H1 (cell line): ENCODE data around the gene SZT2. TPM values are rescaled to one million over a fixed set of nuclear protein-coding genes. Genes with fewer than 3 reads are reported as not detected.

Experiments
- CTCF ChIA-PET: fragments of 300-600 bp; sonication (Branson Sonifier 250); formaldehyde crosslinking; loops from one replicate; lab custom pipeline; 2021; ENCODE audit not compliant: partially characterized antibody; lab: Charles Lee
- POLR2A ChIA-PET: fragments of 300-600 bp; sonication (Branson Sonifier 250); formaldehyde crosslinking; loops from one replicate; lab custom pipeline; 2021; ENCODE audit warnings: inconsistent platforms; ENCODE audit not compliant: partially characterized antibody; lab: Charles Lee
- DNase-seq, 2 experiments: peaks; one replicate each; pipeline versions ENCODE4 v3.0.0 to v3.0.0-alpha.2; 2010 to 2022; ENCODE audit warnings: low spot score in 2 of 2, low read depth in 1 of 2, mixed read lengths in 1 of 2
- FAIRE-seq: peaks from 2 replicates; lab custom pipeline; 2011; peaks lifted over from hg19 to GRCh38; lab: Jason Lieb, UNC
- H2AFZ ChIP-seq: 2 replicates; pipeline ENCODE4 v1.8.1; 2012; ENCODE audit warnings: low read length, inconsistent platforms
- H2AK5ac ChIP-seq: 2 replicates; pipeline ENCODE4 v1.6.1; 2013; ENCODE audit warnings: low read depth, low read length
- H2BK120ac ChIP-seq: replicated peaks from 2 replicates; pipeline ENCODE3; 2013; ENCODE audit warnings: low read depth, low read length, inconsistent platforms
- H2BK12ac ChIP-seq: 2 replicates; pipeline ENCODE4 v1.6.1; 2013; ENCODE audit warnings: low read depth, low read length
- H2BK15ac ChIP-seq: 2 replicates; pipeline ENCODE4 v1.6.1; 2013; ENCODE audit warnings: low read length
- H2BK20ac ChIP-seq: 2 replicates; pipeline ENCODE4 v1.6.1; 2013; ENCODE audit warnings: low read length
- H2BK5ac ChIP-seq: 2 replicates; pipeline ENCODE4 v1.6.1; 2013; ENCODE audit warnings: low read depth, low read length
- H3K14ac ChIP-seq: 2 replicates; pipeline ENCODE4 v1.6.1; 2013; ENCODE audit warnings: inconsistent platforms; ENCODE audit not compliant: insufficient read length
- H3K18ac ChIP-seq: 2 replicates; pipeline ENCODE4 v1.6.1; 2013; ENCODE audit warnings: low read length; ENCODE audit errors: extremely low read depth
- H3K23ac ChIP-seq: 2 replicates; pipeline ENCODE4 v1.6.1; 2013; ENCODE audit warnings: inconsistent platforms; ENCODE audit not compliant: insufficient read length
- H3K23me2 ChIP-seq: 2 replicates; pipeline ENCODE4 v1.6.1; 2013; ENCODE audit warnings: low read depth, low read length
- H3K27ac ChIP-seq: 2 replicates; pipeline ENCODE4 v1.6.1; 2011; ENCODE audit warnings: low read depth, low read length, inconsistent platforms
- H3K27me3 ChIP-seq, 4 experiments: replicated peaks in 1 of 4; 1 replicate in 1 of 4; 2 replicates in 3 of 4; pipeline versions ENCODE4 v1.6.1 to v1.8.1; 2011 to 2013; ENCODE audit warnings: low read length in 3 of 4, mild to moderate bottlenecking in 3 of 4, inconsistent platforms in 2 of 4, mixed read lengths in 2 of 4, moderate library complexity in 1 of 4; ENCODE audit not compliant: control insufficient read depth in 3 of 4, insufficient read depth in 3 of 4; ENCODE audit errors: extremely low read depth in 1 of 4
- H3K36me3 ChIP-seq, 4 experiments: 2 replicates each; pipeline versions ENCODE4 v1.6.1 to v1.8.1; 2011 to 2013; ENCODE audit warnings: mild to moderate bottlenecking in 4 of 4, low read length in 3 of 4, moderate library complexity in 2 of 4, control low read depth in 1 of 4, inconsistent platforms in 1 of 4; ENCODE audit not compliant: insufficient read depth in 4 of 4, control insufficient read depth in 2 of 4
- H3K4ac ChIP-seq: replicated peaks from 2 replicates; pipeline ENCODE3; 2013; ENCODE audit warnings: low read length, low read depth, mixed read lengths, inconsistent platforms; ENCODE audit not compliant: insufficient read length
- H3K4me1 ChIP-seq, 4 experiments: replicated peaks in 1 of 4; 1 replicate in 1 of 4; 2 replicates in 3 of 4; pipeline versions ENCODE4 v1.6.1 to v1.8.1; 2011 to 2013; ENCODE audit warnings: low read length in 3 of 4, inconsistent platforms in 2 of 4, mixed read lengths in 1 of 4; ENCODE audit not compliant: insufficient read depth in 4 of 4, control insufficient read depth in 3 of 4
- H3K4me2 ChIP-seq, 2 experiments: 2 replicates each; pipeline versions ENCODE4 v1.6.1 to v1.8.1; 2011 to 2013; ENCODE audit warnings: low read depth in 2 of 2, low read length in 2 of 2, control low read depth in 1 of 2, inconsistent platforms in 1 of 2, mild to moderate bottlenecking in 1 of 2; ENCODE audit not compliant: insufficient read depth in 1 of 2
- H3K4me3 ChIP-seq, 4 experiments: fragments of 200-600, 300-600 bp in 1 of 4; sonication (generic), shearing (Covaris generic), sonication (Bioruptor Twin) in 1 of 4; 2 replicates each; pipeline versions ENCODE4 v1.5.1 to v1.8.1; 2011 to 2016; ENCODE audit warnings: low read length in 4 of 4, low read depth in 3 of 4, control low read depth in 2 of 4, inconsistent platforms in 2 of 4, mild to moderate bottlenecking in 2 of 4, mixed read lengths in 1 of 4, moderate library complexity in 1 of 4; ENCODE audit not compliant: insufficient read depth in 2 of 4; ENCODE audit errors: extremely low read depth in 1 of 4
- H3K56ac ChIP-seq: replicated peaks from 2 replicates; pipeline ENCODE3; 2013; ENCODE audit warnings: low read depth, mild to moderate bottlenecking, mixed read lengths, low read length, inconsistent platforms; ENCODE audit not compliant: insufficient read length
- H3K79me1 ChIP-seq: 2 replicates; pipeline ENCODE4 v1.6.1; 2013; ENCODE audit warnings: low read depth, low read length, control low read depth
- H3K79me2 ChIP-seq, 2 experiments: 2 replicates each; pipeline versions ENCODE4 v1.6.1 to v1.8.1; 2012 to 2013; ENCODE audit warnings: low read length in 2 of 2, mild to moderate bottlenecking in 2 of 2, inconsistent platforms in 1 of 2; ENCODE audit not compliant: insufficient read depth in 2 of 2, control insufficient read depth in 1 of 2
- H3K9ac ChIP-seq, 4 experiments: replicated peaks in 1 of 4; 1 replicate in 1 of 4; 2 replicates in 3 of 4; pipeline versions ENCODE4 v1.6.1 to v1.8.1; 2011 to 2013; ENCODE audit warnings: low read depth in 3 of 4, low read length in 3 of 4, control low read depth in 2 of 4, mild to moderate bottlenecking in 2 of 4, moderate library complexity in 2 of 4, inconsistent platforms in 1 of 4; ENCODE audit errors: extremely low read depth in 1 of 4
- H3K9me3 ChIP-seq, 2 experiments: 2 replicates each; pipeline versions ENCODE4 v1.6.1 to v1.8.1; 2012 to 2013; ENCODE audit warnings: mild to moderate bottlenecking in 2 of 2, moderate library complexity in 2 of 2, control low read depth in 1 of 2, inconsistent platforms in 1 of 2, low read depth in 1 of 2, low read length in 1 of 2, mixed read lengths in 1 of 2; ENCODE audit not compliant: insufficient read depth in 2 of 2
- H4K20me1 ChIP-seq, 2 experiments: replicated peaks in 1 of 2; 2 replicates each; pipeline versions ENCODE3 to v1.8.1; 2011 to 2013; ENCODE audit warnings: inconsistent platforms in 2 of 2, low read length in 2 of 2, mild to moderate bottlenecking in 1 of 2; ENCODE audit not compliant: insufficient read depth in 2 of 2, control insufficient read depth in 1 of 2
- H4K5ac ChIP-seq: 2 replicates; pipeline ENCODE4 v1.6.1; 2013; ENCODE audit warnings: low read length, low read depth, mixed read lengths, inconsistent platforms; ENCODE audit not compliant: insufficient read length
- H4K8ac ChIP-seq: 2 replicates; pipeline ENCODE4 v1.8.0; 2013; ENCODE audit warnings: mild to moderate bottlenecking, moderate library complexity, low read length, inconsistent platforms; ENCODE audit not compliant: insufficient read depth; ENCODE audit errors: extremely low read depth
- H4K91ac ChIP-seq: replicated peaks from 2 replicates; pipeline ENCODE3; 2013; ENCODE audit warnings: low read length, mixed read lengths, inconsistent platforms; ENCODE audit not compliant: insufficient read length
- BRCA1 ChIP-seq: IDR thresholded peaks from 2 replicates; pipeline ENCODE4 v1.6.1; 2012; ENCODE audit warnings: low read depth, low read length, improper control_type of control experiment
- CEBPB ChIP-seq: IDR thresholded peaks from 2 replicates; pipeline ENCODE4 v1.6.1; 2012; ENCODE audit warnings: low read depth, low read length
- EP300 ChIP-seq, 2 experiments: IDR thresholded peaks; 1 replicate in 1 of 2; 2 replicates in 1 of 2; pipeline ENCODE4 v1.6.1; 2011 to 2012; ENCODE audit warnings: low read depth in 2 of 2, low read length in 2 of 2, mild to moderate bottlenecking in 2 of 2, borderline replicate concordance in 1 of 2, inconsistent platforms in 1 of 2, moderate library complexity in 1 of 2
- KDM1A ChIP-seq: fragments of 200-600, 300-600 bp; sonication (generic); IDR thresholded peaks from 2 replicates; pipeline ENCODE4 v1.7.1; 2016; ENCODE audit warnings: mild to moderate bottlenecking, low read length, borderline replicate concordance
- SP1 ChIP-seq: IDR thresholded peaks from 2 replicates; pipeline ENCODE4 v1.6.1; 2011; ENCODE audit warnings: low read depth, low read length
- TEAD4 ChIP-seq: IDR thresholded peaks from 2 replicates; pipeline ENCODE4 v1.6.1; 2012; ENCODE audit warnings: low read depth, low read length, inconsistent platforms, mixed read lengths
- WGBS, 2 experiments: shearing (Covaris generic) in 1 of 2; methylation state at CpG; one replicate each; pipeline versions ENCODE4 v1.1.6 to v1.1.7; 2013 to 2015; ENCODE audit warnings: low lambda C conversion rate in 2 of 2, mixed read lengths in 2 of 2, inconsistent platforms in 1 of 2, low coverage in 1 of 2, missing lambda C conversion rate in 1 of 2; ENCODE audit not compliant: insufficient replicate concordance in 2 of 2, insufficient coverage in 1 of 2, insufficient read length in 1 of 2; ENCODE audit errors: extremely low coverage in 1 of 2, missing lambda C conversion rate in 1 of 2; 5-methylcytosine and 5-hydroxymethylcytosine counted together
- polyA plus RNA-seq, 7 experiments: library from polyadenylated mRNA; depleted of rRNA in 3 of 7; stranded (reverse) in 5 of 7; unstranded in 2 of 7; fragments of >200 nt in 5 of 7; fragments of 200-250 nt in 2 of 7; gene quantifications; 1 replicate in 5 of 7; 2 replicates in 1 of 7; 4 replicates in 1 of 7; pipeline versions ENCODE4 v1.2.1 to v1.2.3, GENCODE V29; 2011 to 2013; ENCODE audit warnings: missing spikeins in 2 of 7, mixed read lengths in 2 of 7
- total RNA-seq: library from RNA; stranded (reverse); fragmentation: NEBNext Ultra II Directional; extraction: Animal tissue kit (Norgen Biotek cat#: 25700); gene quantifications from 2 replicates; pipeline ENCODE4 v1.2.1, GENCODE V29; 2021

SZT2 gene
- total and polyA plus RNA-seq, 2 of the 8 experiments (the other 6 are each of a cell fraction or from before 2014, with no cell fraction given), result 4.7 to 12.9 TPM

GRCh38 chr1:43366601-43367025 is 23.1 kb upstream of the SZT2 start:
- peak overlapping the region; percentile 96 for H4K91ac ChIP-seq
- H3K23ac ChIP-seq, result no peak overlapping the region
- no peak overlapping the region for H3K27ac ChIP-seq
- H4K8ac ChIP-seq, result no peak overlapping the region; the same call in 1 of the 2 replicates
- no peaks in the 10 kb centered on the region for H3K9me3 ChIP-seq
- ChIA-PET CTCF (no interaction called here), POLR2A (interaction anchor here (0.8 to 3.9 kb wide), 3 partner anchors 9 to 22 kb away, joined by 3 to 33 read pairs (median 5); partner anchors contain the start of genes MED8 and SZT2)
- H3K79me1 ChIP-seq, result peaks cover 8% of the 10 kb centered on the region
- no peaks in the 10 kb centered on the region for H3K27me3 ChIP-seq
- H4K5ac ChIP-seq, result no peak overlapping the region
- 0 out of 2 replicates have a peak overlapping the region, but pooled peaks have one; percentile 87 for H2BK5ac ChIP-seq
- H3K36me3 ChIP-seq, result peaks cover 10 to 36% (median 19%) of the 10 kb centered on the region in 4 experiments
- H3K79me2 ChIP-seq, result peaks cover 0 to under 1% of the 10 kb centered on the region in 2 experiments; a peak in 1 of 4 replicates
- no peak overlapping the region for H3K14ac ChIP-seq
- peak overlapping the region in 3 of 4 experiments; percentile 26 to 42 (median 40); a peak in 5 of 7 replicates for H3K9ac ChIP-seq
- H2BK12ac ChIP-seq, result peak overlapping the region; percentile 90; the same call in 1 of the 2 replicates
- H2AK5ac ChIP-seq, result 0 out of 2 replicates have a peak overlapping the region, but pooled peaks have one; percentile 94
- H3K23me2 ChIP-seq, result peaks cover 13% of the 10 kb centered on the region
- peak overlapping the region; percentile 93 to 96 for H3K4me2 ChIP-seq
- H2BK15ac ChIP-seq, result peak overlapping the region; percentile 97; the same call in 1 of the 2 replicates
- H3K18ac ChIP-seq, result peak overlapping the region; percentile 95
- peaks cover 5 to 14% of the 10 kb centered on the region in 2 experiments for H4K20me1 ChIP-seq
- H2AFZ ChIP-seq, result no peak overlapping the region
- H2BK120ac ChIP-seq, result no peak overlapping the region
- WGBS, 2 experiments, result 32% methylated on average over 3 of the region's 5 CpGs; no CpG with 5 or more reads in 1 of the 2 experiments
- no peak overlapping the region for H3K56ac ChIP-seq
- no peak overlapping the region for H3K4ac ChIP-seq
- H2BK20ac ChIP-seq, result no peak overlapping the region
- 0 out of 2 replicates have a peak, but pooled peaks have one; percentile 22 for TF ChIP-seq SP1
- 0 out of 2 replicates have a peak, but pooled peaks have one; percentile 16 for TF ChIP-seq TEAD4
- TF ChIP-seq KDM1A, result peak; percentile 83; the same call in 1 of the 2 replicates
- TF ChIP-seq EP300 (IDR thresholded peaks at IDR 0.05; ENCODE audit: borderline replicate concordance in 1 of 2, low read depth in 2 of 2, low read length in 2 of 2), result no peak
- TF ChIP-seq BRCA1, result no peak
- no peak for TF ChIP-seq CEBPB
- H3K4me1 ChIP-seq, result peaks cover 4 to 21% (median 13%) of the 10 kb centered on the region in 4 experiments
- H3K4me3 ChIP-seq, result peak overlapping the region; percentile 33 to 68 (median 58)
- DNase-seq (no peak), FAIRE-seq (no peak)
